Hypothalamus (tissue), 51 donors: Measurements from ENCODE around the gene GGA2.
"Not testable (repeated sequence)": the region's sequence is repeated elsewhere in the genome, so short reads cannot be mapped to it uniquely, and the experiment has no call there.

Experiments
- DNase-seq, 51 donors: peaks; one replicate each; lab custom pipeline; 2025; lab: John Stamatoyannopoulos, UW

The GGA2 gene

DNA sequence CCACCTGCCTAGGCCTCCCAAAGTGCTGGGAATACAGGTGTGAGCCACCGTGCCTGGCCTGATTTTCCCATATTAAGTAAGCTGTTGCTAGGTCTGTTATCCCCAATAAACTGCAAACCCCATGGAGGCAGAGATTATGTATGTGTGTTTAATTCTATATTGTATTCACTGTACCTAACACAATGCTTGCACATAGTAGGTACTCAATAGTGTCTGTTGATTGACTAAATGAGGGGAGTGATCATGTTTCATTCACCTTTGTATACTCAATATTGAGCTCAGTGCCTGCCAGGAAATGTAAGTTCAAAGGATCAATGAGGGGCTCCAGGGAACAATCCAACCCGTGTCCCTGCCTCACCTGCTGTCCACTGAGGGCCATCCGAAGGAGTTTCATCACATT is 14.6 kb upstream of the GGA2 start:
- no peak for DNase-seq

DNA sequence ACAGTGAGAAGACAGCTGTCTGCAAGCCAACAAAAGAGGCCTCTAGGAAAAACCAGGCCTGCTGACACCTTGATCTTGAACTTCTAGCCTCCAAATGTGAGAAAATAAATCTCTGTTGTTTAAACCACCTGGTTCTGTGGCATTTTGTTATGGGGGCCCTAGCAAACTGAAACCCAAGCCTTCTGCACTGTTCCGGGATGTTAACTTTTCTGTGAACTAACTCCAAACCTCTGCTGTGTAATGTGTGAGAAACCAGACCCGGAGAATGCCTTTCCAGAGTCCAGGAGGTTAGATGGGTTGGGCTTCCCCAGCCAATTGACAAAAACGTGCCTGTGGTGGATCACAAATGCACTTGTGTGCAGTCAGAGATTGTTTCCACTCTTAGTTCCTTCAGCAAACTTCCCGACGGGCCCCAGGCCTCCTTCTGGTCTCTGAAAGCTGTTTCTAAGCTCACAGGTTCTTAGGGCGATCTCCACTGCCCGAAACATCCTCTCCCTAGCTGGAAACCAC is 13.6 kb upstream of the GGA2 start:
- DNase-seq: no peak

DNA sequence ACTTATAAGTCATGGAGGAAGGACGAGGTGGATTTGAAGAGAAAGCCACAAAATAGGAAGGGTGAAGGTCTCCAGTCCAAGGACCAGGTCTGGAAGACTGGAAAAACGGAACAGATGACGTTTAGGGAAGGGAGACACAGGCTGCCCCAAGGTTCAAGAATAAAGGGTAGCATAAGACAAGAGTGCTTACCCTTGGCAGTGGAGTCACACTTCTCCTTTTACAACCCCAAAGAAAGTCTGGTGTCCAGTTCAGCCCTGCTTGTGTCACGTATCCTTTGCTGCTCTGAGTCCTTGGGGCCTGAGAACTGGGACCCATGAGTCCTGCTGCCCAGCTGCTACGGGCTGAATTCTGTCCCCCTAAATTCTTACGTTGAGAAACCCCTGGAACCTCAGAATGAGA is 13.0 kb upstream of the GGA2 start:
- peak in 1 of 51 donors; percentile 6 for DNase-seq

- no peak for DNase-seq
Observed at GRCh38 chr16:23521965-23522364, 11.7 kb upstream of the GGA2 start.

DNA sequence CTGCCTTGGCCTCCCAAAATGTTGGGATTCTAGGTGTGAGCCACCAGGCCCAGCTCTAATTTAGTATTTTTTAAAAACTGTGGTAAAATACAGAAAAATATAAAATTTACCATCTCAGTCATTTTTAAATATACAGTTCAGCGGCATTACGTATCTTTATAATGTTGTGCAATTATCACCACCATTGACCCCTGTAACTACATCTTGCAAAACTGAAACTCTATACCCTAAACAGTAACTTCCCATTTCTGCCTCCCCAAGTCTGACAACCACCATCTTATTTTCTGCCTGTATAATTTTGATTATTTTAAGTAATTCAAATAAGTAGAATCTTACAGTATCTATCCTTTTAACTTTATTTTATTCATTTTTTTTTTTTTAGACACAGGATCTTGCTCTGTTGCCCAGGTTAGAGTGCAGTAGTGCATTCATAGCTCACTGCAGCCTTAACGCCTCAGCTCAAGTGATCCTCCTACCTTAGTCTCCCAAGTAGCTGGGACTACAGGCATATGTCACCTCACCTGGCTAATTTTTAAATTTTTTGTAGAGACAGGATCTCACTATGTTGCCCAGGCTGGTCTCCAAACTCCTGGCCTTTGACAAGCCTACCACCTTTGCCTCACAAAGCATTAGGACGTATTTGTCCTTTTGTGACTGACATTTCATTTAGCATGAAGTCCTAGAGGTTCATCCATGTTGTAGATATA is 10.9 kb upstream of the GGA2 start:
- no peak for DNase-seq

DNA sequence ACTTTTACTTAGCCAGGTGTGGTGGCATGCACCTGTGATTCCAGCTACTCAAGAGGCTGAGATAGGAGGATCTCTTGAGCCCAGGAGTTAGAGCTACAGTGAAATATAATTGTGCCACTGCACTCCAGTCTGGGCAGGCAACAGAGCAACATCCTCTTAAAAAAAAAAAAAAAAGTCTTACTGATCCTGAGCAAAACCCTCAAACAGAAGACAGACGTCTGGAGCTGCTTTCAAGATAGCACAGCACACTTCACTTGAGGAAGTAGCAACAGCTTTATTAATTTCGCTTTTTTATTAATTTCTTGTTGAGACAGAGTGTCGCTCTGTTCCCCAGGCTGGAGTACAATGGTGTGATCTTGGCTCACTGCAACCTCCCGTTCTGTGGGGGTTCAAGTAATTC is 10.2 kb upstream of the GGA2 start:
- DNase-seq: no peak

GRCh38 chr16:23519282-23519681 is 9.0 kb upstream of the GGA2 start:
- DNase-seq: no peak

DNA sequence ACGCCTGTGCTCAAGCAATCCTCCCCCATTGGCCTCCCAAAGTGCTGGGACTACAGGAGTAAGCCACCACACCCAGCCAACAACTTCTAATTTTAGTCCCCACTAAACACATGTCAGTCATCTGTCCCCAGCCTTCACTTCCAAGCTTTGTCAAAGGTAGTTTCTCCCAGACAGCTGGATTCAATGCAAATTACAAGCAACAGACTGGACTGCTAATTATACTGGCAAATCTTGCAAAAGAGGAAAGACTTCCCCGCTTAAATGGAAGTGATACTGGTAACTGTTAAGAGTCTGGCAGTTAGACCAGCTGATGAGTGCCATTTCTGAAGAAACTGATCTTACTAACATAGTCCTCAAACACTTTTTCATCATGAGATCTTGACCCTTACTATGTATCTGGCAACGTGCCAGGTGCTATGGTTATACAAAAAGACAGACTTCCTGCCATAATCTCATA is 8.2 kb upstream of the GGA2 start:
- no peak for DNase-seq

GRCh38 chr16:23516366-23517137 is 6.3 kb upstream of the GGA2 start:
- DNase-seq: peak in 1 of 51 donors; percentile 10

DNA sequence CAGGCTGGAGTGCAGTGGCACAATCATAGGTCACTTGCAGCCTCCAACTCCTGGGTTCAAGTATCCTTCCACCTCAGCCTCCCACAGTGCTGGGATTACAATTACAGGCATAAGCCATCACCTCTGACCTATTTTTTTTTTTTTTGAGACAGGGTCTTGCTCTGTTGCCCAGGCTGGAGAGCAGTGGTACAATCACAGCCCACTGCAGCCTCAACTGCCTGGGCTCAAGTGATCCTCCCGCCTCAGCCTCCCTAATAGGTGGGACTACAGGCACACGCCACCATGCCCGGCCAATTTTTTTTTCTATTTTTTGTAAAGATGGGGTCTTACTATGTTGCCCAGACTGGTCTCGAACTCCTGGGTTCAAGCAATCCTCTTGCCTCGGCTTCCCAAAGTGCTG is 5.6 kb upstream of the GGA2 start:
- DNase-seq: no peak

DNA sequence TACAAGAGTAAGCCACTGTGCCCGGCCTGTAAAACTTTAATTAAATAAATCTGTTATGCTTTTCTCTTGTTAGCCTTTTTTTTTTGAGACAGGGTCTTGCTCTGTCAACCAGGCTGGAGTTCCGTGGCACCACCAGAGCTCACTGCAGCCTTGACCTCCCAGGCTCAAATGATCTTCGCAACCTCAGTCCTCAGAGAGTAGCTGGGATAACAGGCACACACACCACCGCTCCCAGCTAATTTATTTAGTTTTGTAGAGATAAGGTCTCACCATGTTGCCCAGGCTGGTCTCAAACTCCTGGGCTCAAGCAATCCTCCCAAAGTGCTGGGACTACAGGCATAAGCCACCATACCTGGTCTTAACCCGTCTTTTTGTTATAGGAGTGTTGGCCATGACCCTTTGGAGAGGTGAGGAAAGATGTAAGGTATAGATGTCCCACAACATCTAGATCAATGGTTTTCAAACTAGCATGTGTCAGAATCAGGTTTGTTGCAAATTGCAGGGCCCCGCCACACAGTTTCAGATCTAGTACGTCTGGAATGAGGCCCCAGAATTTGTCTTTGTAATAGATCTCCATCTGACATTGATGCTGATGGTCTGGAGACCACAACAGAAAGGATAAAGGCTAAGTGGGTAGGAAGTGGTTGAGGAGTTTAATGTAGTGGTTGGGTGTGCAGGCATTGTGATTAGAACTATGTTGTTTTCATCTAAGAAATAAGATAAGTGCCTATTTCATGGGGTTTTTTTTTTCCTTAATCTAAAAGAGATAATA is 4.3 kb upstream of the GGA2 start:
- no peak for DNase-seq

DNA sequence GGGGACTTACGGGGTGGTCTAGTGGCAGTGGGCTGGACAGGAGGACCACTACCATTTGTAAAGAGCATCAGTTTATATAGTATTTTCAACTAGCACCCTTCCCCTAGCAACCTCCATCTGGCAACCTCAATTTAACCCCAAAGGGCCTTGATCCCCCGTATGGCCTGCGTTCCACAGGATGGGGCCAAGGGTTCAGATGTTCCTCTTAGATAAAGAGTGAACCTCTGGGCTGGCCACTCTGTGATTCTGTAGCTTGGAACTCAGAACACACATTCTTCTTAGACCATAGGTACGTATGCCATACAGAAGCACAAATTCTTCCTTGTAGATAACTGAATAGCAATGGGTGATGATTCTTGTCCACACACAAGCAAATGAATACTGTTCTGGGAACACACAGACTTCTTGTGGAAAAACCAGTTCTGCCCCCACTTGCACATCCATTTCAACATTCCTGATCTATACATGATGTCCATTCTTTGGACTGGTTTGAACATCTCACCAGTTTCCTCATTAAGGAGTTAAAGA is 1.9 kb upstream of the GGA2 start:
- no peak for DNase-seq

GRCh38 chr16:23511731-23512130 is 1.4 kb upstream of the GGA2 start:
- DNase-seq: no peak

GRCh38 chr16:23510915-23511270 is 599 bp upstream of the GGA2 start:
- DNase-seq: not testable (repeated sequence)

DNA sequence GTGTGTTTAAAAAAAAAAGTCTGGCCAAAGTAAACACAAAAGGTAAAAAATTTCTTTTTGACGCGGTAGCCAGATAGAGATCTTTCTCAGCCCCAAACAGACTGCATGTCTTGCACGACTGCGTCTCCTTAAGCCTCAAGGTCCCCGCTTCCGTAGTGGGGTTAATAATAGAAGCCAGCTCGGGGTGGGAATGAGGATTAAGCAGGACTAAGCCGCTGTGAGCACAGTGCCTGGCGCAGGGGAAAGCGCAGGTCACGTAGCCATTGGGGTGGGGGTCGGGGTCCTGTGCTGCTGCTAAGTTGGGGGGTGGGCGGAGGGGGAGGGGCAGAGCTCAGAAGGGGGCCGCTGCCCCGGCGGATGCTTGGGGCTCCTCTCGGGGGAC is 521 bp downstream of the GGA2 start:
- DNase-seq: peak in 8 of 51 donors; percentile 17 to 54 (median 24)

DNA sequence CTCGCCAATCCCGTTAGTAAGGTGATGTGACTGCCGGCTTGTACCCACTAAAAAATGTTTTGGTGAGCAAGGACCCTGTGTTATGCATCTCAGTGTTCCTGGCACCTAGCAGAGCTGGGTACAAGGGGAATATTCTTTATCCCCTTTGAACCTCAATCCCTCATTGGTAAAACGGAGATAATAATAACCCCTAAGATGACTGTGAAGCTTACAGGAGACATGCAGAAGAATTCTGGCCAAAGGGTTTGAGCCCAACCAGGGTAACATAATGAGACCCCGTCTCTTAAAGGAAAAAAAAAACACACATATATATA is 896 bp downstream of the GGA2 start:
- no peak for DNase-seq

DNA sequence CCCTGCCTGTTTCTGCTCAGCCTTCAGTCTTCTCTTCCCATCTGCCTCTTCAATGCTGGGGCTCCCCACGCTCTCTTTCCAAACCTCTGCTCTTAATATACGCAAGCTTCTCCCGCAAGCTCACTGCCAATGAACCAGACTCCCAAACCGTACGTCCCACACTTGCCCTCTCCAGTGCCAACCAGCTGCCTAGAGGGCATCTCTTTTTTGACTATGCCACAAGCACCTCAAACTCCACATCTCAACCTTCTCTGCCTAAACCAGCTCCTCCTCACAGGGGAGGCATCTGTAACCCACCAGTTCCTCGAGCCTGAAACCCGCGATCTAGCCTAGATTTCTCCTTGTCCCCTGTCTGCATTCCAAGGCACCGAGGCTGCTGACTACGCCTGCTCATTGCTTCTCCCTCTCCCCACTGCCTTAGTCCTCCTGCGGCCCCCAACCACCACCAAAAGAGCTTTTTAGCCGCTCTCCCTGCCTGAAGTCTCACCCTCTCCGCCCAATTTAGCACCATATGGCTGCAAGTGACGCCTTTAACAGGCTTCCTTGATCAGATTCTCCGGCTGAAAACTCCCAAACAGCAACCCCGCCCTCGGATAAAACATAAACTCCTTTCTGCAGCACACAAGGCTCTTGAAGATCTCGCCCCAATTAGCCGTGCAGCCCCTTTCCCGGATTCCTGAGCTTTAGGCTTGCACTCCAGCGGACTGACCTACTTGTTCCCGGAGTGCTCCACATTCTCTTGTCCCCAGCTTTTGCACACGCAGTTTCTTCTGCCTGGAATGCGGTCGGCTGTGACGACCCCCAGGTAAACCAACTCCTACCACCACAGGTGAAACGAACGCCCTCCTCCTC is 1.5 kb downstream of the GGA2 start:
- peak in 8 of 51 donors; percentile 3 to 65 (median 46) for DNase-seq

GRCh38 chr16:23506606-23506994 is 3.7 kb downstream of the GGA2 start:
- no peak for DNase-seq

DNA sequence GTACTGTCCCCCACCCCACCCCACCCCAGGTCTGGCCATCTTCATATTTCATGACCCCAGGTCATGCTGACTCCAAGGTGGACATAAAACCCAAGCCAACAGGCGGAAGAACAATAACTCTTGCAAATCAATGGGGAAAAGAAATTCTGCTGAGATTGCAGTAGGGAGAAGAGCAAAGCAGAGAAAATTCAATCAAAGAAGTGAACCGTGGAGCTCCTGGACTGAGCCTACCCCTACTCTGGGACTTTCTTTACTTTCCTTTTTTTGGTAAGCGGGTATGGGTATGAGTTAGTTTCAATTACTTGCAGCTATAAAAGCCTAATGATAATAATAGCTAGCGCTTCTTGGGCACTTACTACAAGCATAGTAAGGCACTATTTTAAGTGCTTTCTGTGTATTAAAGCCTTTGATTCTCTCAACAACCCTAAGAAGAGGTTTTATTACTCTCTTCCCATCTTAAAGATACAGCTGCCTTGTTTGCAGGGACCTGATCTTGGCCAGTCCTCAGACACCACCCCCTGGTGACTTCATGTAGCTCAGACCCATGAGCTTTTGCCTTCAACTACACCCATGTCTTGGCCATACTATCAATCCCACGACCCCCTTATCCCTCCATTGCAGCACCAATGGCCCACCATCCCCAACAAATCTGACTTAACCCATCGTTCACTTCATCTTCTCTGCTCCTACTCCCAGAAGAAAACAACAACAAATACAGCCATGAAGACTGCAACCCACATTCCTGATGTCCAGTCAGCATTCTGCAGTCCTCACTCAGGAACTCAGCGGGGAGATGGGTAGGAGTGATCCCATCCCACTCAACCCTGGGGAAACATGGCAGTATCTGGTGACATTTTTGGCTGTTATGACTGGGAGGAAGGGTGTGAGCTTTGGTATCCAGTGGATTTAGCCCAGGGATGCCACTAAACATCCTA is 4.4 kb downstream of the GGA2 start:
- DNase-seq: no peak
